Activated CD8-positive, alpha-beta memory T cell treated with anti-CD3 and anti-CD28 coated beads, Interleukin-2, amount 50 U/mL, for 48 hours (primary cell): ENCODE data around the gene C19orf38.
"Not testable (repeated sequence)": the region's sequence is repeated elsewhere in the genome, so short reads cannot be mapped to it uniquely, and the experiment has no call there.

Experiments
- DNase-seq: peaks from one replicate; pipeline ENCODE4 v3.0.0-alpha.2; 2020

The C19orf38 gene

GRCh38 chr19:10826231-10826630 is 22.0 kb upstream of the C19orf38 start:
- no peak for DNase-seq

GRCh38 chr19:10826846-10827245 is 21.4 kb upstream of the C19orf38 start:
- no peak for DNase-seq

- DNase-seq = no peak
Measured at GRCh38 chr19:10828981-10829821, 19.0 kb upstream of the C19orf38 start.

GRCh38 chr19:10829967-10830366 is 18.2 kb upstream of the C19orf38 start:
- DNase-seq = no peak

GRCh38 chr19:10830370-10830769 is 17.8 kb upstream of the C19orf38 start:
- no peak for DNase-seq

- no peak for DNase-seq
Measured at GRCh38 chr19:10830931-10831779, 17.1 kb upstream of the C19orf38 start.

- DNase-seq = no peak
Measured at GRCh38 chr19:10831987-10832938, 16.0 kb upstream of the C19orf38 start.

GRCh38 chr19:10832939-10833296 is 15.3 kb upstream of the C19orf38 start:
- DNase-seq = no peak

GRCh38 chr19:10835089-10835753 is 13.0 kb upstream of the C19orf38 start:
- no peak for DNase-seq

GRCh38 chr19:10835754-10836478 is 12.3 kb upstream of the C19orf38 start, which contains the start of gene TMED1:
TSS of gene TMED1 (minus strand) at chr19:10836212. CDS start at chr19:10836191, 21 bp downstream.
- peak; percentile 97 for DNase-seq

- DNase-seq = peak; percentile 90
Measured at GRCh38 chr19:10836479-10837330, 11.5 kb upstream of the C19orf38 start.

GRCh38 chr19:10837649-10838048 is 10.6 kb upstream of the C19orf38 start:
- not testable (repeated sequence) for DNase-seq

- DNase-seq = no peak
Measured at GRCh38 chr19:10838377-10838776, 9.8 kb upstream of the C19orf38 start.

GRCh38 chr19:10839114-10840050 is 8.8 kb upstream of the C19orf38 start:
- no peak for DNase-seq

- DNase-seq = no peak
Measured at GRCh38 chr19:10842788-10843187, 5.4 kb upstream of the C19orf38 start.

GRCh38 chr19:10846500-10847202 is 1.6 kb upstream of the C19orf38 start:
- DNase-seq = no peak

GRCh38 chr19:10850631-10851030 is 2.4 kb downstream of the C19orf38 start:
- DNase-seq = no peak

- no peak for DNase-seq
Measured at GRCh38 chr19:10852098-10852800, 4.0 kb downstream of the C19orf38 start.
